8988T (cell line): ENCODE data around the gene SLC5A6.
"Not testable (repeated sequence)": the region's sequence is repeated elsewhere in the genome, so short reads cannot be mapped to it uniquely, and the experiment has no call there.

ENCODE experiments used
- DNase-seq: peaks from one replicate; pipeline ENCODE4 v3.0.0; 2011

Gene SLC5A6

DNA sequence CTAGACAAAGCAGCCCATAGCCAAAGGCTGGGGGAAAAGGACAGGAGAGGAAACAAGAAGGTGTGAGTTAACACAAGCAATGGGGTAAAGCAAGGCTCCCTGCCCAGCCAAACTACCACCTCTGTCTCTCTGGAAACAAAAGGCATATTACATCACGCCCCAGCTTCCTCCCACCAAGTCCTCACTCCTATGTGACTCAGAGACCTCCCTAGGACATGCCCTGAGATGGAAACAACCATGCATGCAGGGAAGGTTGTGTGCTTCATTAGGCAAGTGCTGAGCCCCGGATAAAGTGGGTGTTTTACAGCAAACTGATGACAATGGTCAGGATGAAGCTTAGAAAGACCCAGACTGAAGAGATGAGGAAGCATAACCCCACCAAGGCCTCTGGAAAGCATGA, 9.2 kb downstream of the SLC5A6 start:
- no peak for DNase-seq

GRCh38 chr2:27201675-27202074, 10.4 kb downstream of the SLC5A6 start:
- DNase-seq: no peak

GRCh38 chr2:27199241-27199640, 12.8 kb downstream of the SLC5A6 start:
- DNase-seq: no peak

DNA sequence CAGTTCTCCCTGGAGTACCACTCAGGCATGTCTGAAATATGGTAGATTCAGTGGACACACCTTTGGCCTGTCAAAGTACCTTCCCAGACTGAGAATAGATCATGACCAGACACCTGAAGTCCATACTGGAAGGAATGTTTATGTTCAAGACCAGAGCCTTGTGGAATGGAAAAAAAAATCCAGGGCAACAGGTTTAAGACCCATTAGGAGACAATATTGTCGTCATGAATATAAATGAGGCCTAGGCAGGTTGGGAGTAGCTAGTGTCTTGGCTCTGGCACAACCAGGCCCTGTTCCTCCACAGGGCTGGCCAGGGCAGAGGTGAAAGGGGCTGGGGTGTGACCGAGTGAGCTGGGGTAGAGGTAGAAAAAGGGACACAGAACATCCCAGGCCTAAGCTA, 13.4 kb downstream of the SLC5A6 start:
- no peak for DNase-seq

- DNase-seq: not testable (repeated sequence)
Measured at GRCh38 chr2:27198068-27198467, 14.0 kb downstream of the SLC5A6 start.

DNA sequence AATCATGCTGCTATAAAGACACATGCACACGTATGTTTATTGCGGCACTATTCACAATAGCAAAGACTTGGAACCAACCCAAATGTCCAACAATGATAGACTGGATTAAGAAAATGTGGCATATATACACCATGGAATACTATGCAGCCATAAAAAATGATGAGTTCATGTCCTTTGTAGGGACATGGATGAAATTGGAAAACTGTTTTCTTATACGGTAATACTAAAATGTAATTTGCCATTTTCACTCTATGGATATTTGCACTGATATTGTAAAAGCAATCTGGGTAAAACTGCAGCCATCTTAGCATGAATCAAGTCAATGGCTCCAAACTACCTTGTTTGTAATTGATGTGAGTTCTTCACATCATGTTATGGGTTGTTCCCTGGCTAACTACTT, 16.3 kb downstream of the SLC5A6 start:
- not testable (repeated sequence) for DNase-seq

- no peak for DNase-seq
Measured at GRCh38 chr2:27194538-27195354, 17.3 kb downstream of the SLC5A6 start.

DNA sequence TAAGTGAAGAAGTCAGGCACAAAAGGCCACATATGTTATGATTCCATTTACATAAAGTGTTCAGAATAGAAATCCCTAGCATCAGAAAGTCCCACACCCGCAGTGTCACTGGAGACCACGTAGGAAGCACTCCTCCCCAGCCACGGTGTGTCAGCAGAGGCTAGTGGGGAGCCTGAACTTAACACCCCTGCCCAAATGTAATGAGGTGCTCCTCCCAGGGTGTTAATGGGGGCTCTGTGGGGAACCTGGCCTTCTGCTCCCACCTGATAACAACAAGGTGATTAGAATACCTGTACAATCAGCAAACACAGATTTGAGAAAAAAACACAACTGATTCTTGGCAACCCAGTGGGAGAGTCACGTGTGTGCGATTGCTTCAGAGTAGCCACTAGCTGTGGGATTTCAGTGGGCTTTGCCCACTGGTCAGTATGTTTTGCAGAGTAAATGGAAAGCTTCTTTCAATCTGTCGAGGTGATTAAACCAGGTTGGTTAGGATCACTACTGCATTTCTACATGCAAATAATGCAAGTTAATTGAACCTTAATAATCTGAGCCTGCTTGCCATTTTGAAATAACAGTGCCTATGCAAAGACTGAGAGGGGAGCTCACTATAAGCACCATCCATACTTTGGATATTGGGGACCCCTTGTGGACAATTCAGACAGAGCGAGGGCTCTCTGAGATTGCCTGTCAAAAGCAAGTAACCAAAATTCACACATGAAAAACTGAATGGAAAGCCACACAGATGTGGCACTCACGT, 20.8 kb downstream of the SLC5A6 start:
- DNase-seq: no peak

- DNase-seq: no peak
Measured at GRCh38 chr2:27189989-27190388, 22.1 kb downstream of the SLC5A6 start.

DNA sequence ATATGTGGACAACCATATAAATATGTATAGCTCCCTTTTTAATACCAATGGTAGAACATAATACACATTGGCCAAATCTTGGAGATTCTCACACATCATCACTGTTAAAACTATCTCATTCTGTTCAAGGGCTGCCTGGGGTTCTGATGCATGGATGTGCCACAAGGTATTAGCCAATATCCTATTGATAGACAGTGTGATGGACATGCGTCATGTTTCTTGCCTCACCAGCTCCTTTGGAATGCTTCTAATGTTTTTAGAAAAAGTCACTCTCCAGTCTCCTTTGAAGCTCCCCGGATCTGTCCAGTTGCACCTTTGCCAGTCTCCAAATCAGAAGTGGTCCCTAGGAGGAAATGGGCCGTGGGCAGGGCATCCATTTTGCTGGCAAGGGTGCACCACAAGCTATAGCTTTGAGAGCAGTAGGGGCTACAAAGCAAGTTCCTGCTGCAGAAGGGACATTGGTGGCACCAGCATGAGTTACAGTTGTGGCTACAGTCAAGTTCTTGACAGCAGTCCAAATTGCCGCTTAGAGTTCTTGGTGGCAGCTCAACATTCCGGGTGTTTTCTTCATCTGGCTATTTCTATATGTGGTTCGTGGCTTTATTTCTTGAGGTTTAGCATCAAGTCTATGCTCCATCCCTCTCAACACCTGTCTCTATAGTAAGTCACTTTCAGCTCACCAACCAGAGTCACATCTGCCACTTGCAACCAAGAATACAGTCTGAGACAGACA, 25.3 kb downstream of the SLC5A6 start:
- no peak for DNase-seq

- no peak for DNase-seq
Measured at GRCh38 chr2:27185331-27186026, 26.6 kb downstream of the SLC5A6 start.

DNA sequence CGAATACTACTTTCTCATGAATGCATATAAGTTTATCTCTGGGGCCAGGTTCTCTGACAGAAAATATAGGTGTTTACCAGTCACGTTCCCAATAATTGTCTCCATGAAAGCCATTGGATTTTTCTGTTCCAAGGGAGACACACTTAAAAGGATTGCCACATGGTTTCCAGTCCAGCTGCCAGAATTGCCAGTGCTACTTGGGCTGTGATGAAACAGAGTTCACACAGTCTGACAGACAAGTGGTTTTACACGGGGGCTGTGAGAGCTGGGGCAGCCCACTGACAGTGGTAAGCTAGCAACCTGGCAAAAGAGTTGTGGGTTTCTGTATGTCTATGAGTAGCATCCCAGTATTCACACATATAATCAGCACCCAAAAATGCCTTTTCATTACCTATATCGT, 28.0 kb downstream of the SLC5A6 start:
- no peak for DNase-seq

GRCh38 chr2:27182346-27182745, 29.7 kb downstream of the SLC5A6 start:
- no peak for DNase-seq

GRCh38 chr2:27179344-27180000, 32.6 kb downstream of the SLC5A6 start:
- no peak for DNase-seq

GRCh38 chr2:27178469-27178868, 33.6 kb downstream of the SLC5A6 start:
- DNase-seq: no peak

DNA sequence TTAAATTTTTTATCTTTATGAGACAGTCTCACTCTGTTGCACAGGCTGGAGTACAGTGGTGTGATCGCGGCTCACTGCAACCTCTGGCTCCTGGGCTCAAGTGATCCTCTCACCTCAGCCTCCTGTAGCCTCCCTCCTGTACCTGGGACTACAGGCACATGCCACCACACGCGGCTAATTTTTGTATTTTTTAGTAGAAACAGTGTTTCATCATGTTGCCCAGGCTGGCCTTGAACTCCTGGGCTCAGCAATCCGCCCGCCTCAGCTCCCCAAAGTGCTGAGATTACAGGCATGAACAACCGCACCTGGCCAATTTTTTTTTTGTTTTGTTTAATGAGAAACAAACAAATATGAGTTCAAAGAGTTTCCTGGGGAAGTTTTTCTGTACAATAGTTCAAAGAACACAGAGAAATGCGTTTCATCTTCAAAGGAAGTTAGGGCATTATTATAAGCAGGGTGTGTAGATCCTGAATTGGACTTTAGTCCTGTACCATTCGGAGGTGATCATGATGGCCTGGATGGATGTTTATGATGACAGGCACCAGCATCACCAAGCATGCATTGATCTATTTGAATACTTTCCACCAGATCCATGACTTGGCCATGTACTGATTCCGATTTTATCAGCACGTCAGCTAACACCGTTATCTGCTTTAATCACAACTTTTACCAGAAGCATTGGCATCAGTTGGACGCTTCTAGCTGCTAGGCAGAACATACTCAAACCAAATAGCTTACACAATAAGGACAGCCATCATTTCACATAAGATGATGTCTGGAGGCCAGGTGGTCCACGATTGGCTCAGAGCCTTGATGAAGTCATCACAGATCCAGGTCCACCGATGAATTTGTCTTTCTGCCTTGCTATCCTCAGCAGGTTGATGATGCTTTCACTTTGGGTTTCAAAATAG, 34.4 kb downstream of the SLC5A6 start:
- no peak for DNase-seq

GRCh38 chr2:27175781-27176180, 36.3 kb downstream of the SLC5A6 start:
- DNase-seq: not testable (repeated sequence)

- no peak for DNase-seq
Measured at GRCh38 chr2:27175330-27175729, 36.7 kb downstream of the SLC5A6 start.

GRCh38 chr2:27174638-27175037, 37.4 kb downstream of the SLC5A6 start:
- DNase-seq: no peak

DNA sequence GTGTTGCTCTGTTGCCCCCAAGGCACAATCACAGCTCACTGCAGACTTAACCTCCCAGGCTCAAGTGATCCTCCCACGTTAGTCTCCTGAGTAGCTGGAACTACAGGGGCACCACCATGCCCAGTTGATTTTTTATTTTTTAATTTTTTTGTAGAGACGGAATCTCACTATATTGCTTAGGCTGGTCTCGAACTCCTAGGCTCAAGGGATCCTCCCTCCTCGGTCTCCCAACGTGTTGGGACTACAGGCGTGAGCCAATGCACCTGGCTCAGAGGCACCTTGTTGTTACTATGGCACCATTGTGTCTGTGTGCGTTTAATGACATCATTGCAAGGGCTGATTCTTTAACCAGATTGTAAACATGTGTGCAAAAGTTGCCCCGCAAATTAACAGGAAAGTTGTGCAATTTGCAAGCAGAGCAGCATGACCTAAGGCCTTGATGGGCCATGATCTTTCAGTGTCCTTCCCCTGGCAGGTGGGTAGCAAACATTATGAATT, 40.7 kb downstream of the SLC5A6 start:
- no peak for DNase-seq
